GM23338 (cell line): ENCODE data around the gene GINM1. TPM values are rescaled to one million over a fixed set of nuclear protein-coding genes. Genes with fewer than 3 reads are reported as not detected.

Experiments
- ATAC-seq: fragments of 200-7000 bp; cut with Tn5 transposase; 3 replicates; pipeline ENCODE4 v1.9.1; 2020
- DNase-seq: peaks from one replicate; pipeline ENCODE4 v3.0.0-alpha.2; 2015; ENCODE audit warnings: low spot score
- H2AFZ ChIP-seq: fragments of 200-600 bp; sonication (generic); 2 replicates; pipeline ENCODE4 v1.8.0; 2016; ENCODE audit warnings: antibody characterized with exemption, mild to moderate bottlenecking, moderate library complexity
- H3F3A ChIP-seq: fragments of 200-600 bp; sonication (generic); replicated peaks from 2 replicates; pipeline ENCODE4 v1.8.0; 2017; ENCODE audit warnings: antibody characterized with exemption, mixed run types, low read depth
- H3K27ac ChIP-seq: fragments of 200-600 bp; sonication (generic); 2 replicates; pipeline ENCODE4 v1.6.1; 2016; ENCODE audit warnings: low read depth
- H3K27me3 ChIP-seq: fragments of 200-600 bp; sonication (generic); 2 replicates; pipeline ENCODE4 v1.8.0; 2016; ENCODE audit warnings: mild to moderate bottlenecking, mixed run types, moderate library complexity; ENCODE audit not compliant: insufficient read depth
- H3K36me3 ChIP-seq: fragments of 200-600 bp; sonication (generic); 2 replicates; pipeline ENCODE4 v1.8.0; 2016; ENCODE audit warnings: mild to moderate bottlenecking; ENCODE audit not compliant: insufficient read depth
- H3K4me1 ChIP-seq: fragments of 200-600 bp; sonication (generic); 2 replicates; pipeline ENCODE4 v1.8.0; 2016; ENCODE audit warnings: mild to moderate bottlenecking, moderate library complexity; ENCODE audit not compliant: insufficient read depth
- H3K4me2 ChIP-seq: fragments of 200-600 bp; sonication (generic); 2 replicates; pipeline ENCODE4 v1.7.1; 2017; ENCODE audit warnings: mixed run types
- H3K4me3 ChIP-seq: fragments of 200-600 bp; sonication (generic); 2 replicates; pipeline ENCODE4 v1.6.1; 2016; ENCODE audit warnings: mixed run types
- H3K79me2 ChIP-seq: fragments of 200-600 bp; sonication (generic); replicated peaks from 2 replicates; pipeline ENCODE4 v1.8.0; 2017; ENCODE audit warnings: mild to moderate bottlenecking; ENCODE audit not compliant: insufficient read depth
- H3K9me2 ChIP-seq: fragments of 200-600 bp; sonication (generic); 2 replicates; pipeline ENCODE4 v1.8.0; 2017; ENCODE audit not compliant: insufficient read depth
- H4K20me1 ChIP-seq: fragments of 200-600 bp; sonication (generic); replicated peaks from 2 replicates; pipeline ENCODE4 v1.8.0; 2017; ENCODE audit warnings: mild to moderate bottlenecking; ENCODE audit not compliant: insufficient read depth
- H3K27ac Mint-ChIP-seq: 2 replicates; pipeline ENCODE4 v1.8.0; 2020; ENCODE audit warnings: inconsistent platforms, mild to moderate bottlenecking, moderate library complexity, mixed read lengths
- H3K27me3 Mint-ChIP-seq: 3 replicates; pipeline ENCODE4 v1.8.0; 2022; ENCODE audit warnings: low read depth, mild to moderate bottlenecking, moderate library complexity, mixed read lengths, inconsistent platforms; ENCODE audit not compliant: insufficient read depth, poor library complexity
- H3K36me3 Mint-ChIP-seq: 3 replicates; pipeline ENCODE4 v1.8.0; 2021; ENCODE audit warnings: low read depth, mild to moderate bottlenecking, inconsistent platforms, moderate library complexity, mixed read lengths
- H3K4me1 Mint-ChIP-seq: 3 replicates; pipeline ENCODE4 v1.8.0; 2020; ENCODE audit warnings: mild to moderate bottlenecking, inconsistent platforms, mixed read lengths
- H3K4me3 Mint-ChIP-seq: 3 replicates; pipeline ENCODE4 v1.8.0; 2021; ENCODE audit warnings: moderate library complexity, mild to moderate bottlenecking, inconsistent platforms, mixed read lengths
- H3K9me3 Mint-ChIP-seq: 3 replicates; pipeline ENCODE4 v1.8.0; 2020; ENCODE audit warnings: moderate library complexity, mild to moderate bottlenecking, inconsistent platforms, mixed read lengths
- CREB1 ChIP-seq: fragments of 250-450 bp; sonication (Bioruptor Pico); IDR thresholded peaks from 2 replicates; pipeline ENCODE4 v1.5.0; 2020; ENCODE audit warnings: low read depth, mild to moderate bottlenecking, moderate library complexity
- EZH2 ChIP-seq: fragments of 200-600 bp; sonication (generic); IDR thresholded peaks from one replicate; pipeline ENCODE4 v1.8.0; 2017; ENCODE audit warnings: antibody characterized with exemption, mild to moderate bottlenecking, low read depth; ENCODE audit not compliant: unreplicated experiment
- EZH2phosphoT487 ChIP-seq: fragments of 200-600 bp; sonication (generic); IDR thresholded peaks from one replicate; pipeline ENCODE4 v1.8.1; 2018; ENCODE audit warnings: antibody characterized with exemption; ENCODE audit not compliant: unreplicated experiment
- JUNB ChIP-seq: IDR thresholded peaks from one replicate; pipeline ENCODE4 v1.6.1; 2016; ENCODE audit warnings: antibody characterized with exemption; ENCODE audit not compliant: unreplicated experiment
- POLR2AphosphoS5 ChIP-seq: IDR thresholded peaks from 2 replicates; pipeline ENCODE4 v1.6.1; 2016; ENCODE audit warnings: antibody characterized with exemption, low read depth
- ZNF114 ChIP-seq: fragments of 250-450 bp; sonication (Bioruptor Pico); IDR thresholded peaks from 2 replicates; pipeline ENCODE4 v1.5.0; 2020; ENCODE audit warnings: mild to moderate bottlenecking, moderate library complexity
- ZNF331 ChIP-seq: fragments of 250-450 bp; sonication (Bioruptor Pico); IDR thresholded peaks from 2 replicates; pipeline ENCODE4 v1.5.0; 2020; ENCODE audit warnings: low read depth, mild to moderate bottlenecking, moderate library complexity
- polyA plus RNA-seq: library from polyadenylated mRNA; unstranded; fragments of >200 nt; fragmentation: Nextera tagmentation; extraction: Ambion mirVana; gene quantifications from 2 replicates; pipeline ENCODE4 v1.2.1, GENCODE V29; 2016
- total RNA-seq: library from RNA; depleted of rRNA; stranded (reverse); fragments of >200 nt; shearing (Covaris generic); gene quantifications from 2 replicates; pipeline ENCODE4 v1.2.3, GENCODE V29; 2014
- TF ChIP-seq, protein P1 (sequence below): fragments of 250-450 bp; sonication (Bioruptor Pico); IDR thresholded peaks from 2 replicates; pipeline ENCODE4 v1.5.0; 2020; ENCODE audit warnings: mild to moderate bottlenecking, moderate library complexity
- TF ChIP-seq, protein P2 (sequence below): IDR thresholded peaks from one replicate; pipeline ENCODE4 v1.6.1; 2018; ENCODE audit warnings: antibody characterized with exemption; ENCODE audit not compliant: unreplicated experiment

Gene GINM1
- total and polyA plus RNA-seq, 2 experiments from 2014 or later = 19.2 to 24.1 TPM

DNA sequence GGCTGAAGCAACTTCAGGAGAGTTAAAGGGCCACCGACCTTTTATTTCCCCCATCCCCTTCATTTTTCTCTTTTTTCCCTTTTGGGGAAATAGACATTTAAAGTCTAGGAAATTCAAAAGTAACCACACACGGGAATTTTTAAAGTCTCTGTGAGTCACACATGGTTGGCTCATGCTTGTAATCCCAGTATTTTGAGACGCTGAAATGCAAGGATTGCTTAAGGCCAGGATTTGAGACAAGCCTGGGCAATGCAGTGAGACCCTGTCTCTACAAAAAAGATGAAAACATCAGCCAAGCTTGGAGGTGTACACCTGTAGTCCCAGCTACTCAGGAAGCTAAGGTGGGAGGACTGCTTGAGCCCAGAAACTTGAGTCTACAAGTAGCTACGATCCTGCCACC is 48.2 kb downstream of the GINM1 start:
- H3K4me2 ChIP-seq = no peak overlapping the region
- no peak for DNase-seq
- peaks cover 10% of the 10 kb centered on the region; the same call in 2 of the 3 replicates for H3K9me3 Mint-ChIP-seq

More for the DNA sequence above, 48.2 kb downstream of the GINM1 start:
- Mint-ChIP-seq H3K27ac (no peak overlapping the region), H3K4me1 (no peaks in the 10 kb centered on the region), H3K4me3 (no peak overlapping the region), H3K27me3 (peaks cover 5% of the 10 kb centered on the region), H3K36me3 (peaks cover 25% of the 10 kb centered on the region)
- Histone ChIP-seq H3F3A (no peaks in the 10 kb centered on the region), H3K4me1 (no peaks in the 10 kb centered on the region), H4K20me1 (peaks cover 4% of the 10 kb centered on the region), H3K4me3 (no peak overlapping the region), H3K27ac (no peak overlapping the region), H3K9me2 (no peaks in the 10 kb centered on the region), H2AFZ (no peak overlapping the region), H3K79me2 (no peaks in the 10 kb centered on the region), H3K27me3 (no peaks in the 10 kb centered on the region), H3K36me3 (no peaks in the 10 kb centered on the region)
- no peak for ATAC-seq
- TF ChIP-seq, protein P1, sequence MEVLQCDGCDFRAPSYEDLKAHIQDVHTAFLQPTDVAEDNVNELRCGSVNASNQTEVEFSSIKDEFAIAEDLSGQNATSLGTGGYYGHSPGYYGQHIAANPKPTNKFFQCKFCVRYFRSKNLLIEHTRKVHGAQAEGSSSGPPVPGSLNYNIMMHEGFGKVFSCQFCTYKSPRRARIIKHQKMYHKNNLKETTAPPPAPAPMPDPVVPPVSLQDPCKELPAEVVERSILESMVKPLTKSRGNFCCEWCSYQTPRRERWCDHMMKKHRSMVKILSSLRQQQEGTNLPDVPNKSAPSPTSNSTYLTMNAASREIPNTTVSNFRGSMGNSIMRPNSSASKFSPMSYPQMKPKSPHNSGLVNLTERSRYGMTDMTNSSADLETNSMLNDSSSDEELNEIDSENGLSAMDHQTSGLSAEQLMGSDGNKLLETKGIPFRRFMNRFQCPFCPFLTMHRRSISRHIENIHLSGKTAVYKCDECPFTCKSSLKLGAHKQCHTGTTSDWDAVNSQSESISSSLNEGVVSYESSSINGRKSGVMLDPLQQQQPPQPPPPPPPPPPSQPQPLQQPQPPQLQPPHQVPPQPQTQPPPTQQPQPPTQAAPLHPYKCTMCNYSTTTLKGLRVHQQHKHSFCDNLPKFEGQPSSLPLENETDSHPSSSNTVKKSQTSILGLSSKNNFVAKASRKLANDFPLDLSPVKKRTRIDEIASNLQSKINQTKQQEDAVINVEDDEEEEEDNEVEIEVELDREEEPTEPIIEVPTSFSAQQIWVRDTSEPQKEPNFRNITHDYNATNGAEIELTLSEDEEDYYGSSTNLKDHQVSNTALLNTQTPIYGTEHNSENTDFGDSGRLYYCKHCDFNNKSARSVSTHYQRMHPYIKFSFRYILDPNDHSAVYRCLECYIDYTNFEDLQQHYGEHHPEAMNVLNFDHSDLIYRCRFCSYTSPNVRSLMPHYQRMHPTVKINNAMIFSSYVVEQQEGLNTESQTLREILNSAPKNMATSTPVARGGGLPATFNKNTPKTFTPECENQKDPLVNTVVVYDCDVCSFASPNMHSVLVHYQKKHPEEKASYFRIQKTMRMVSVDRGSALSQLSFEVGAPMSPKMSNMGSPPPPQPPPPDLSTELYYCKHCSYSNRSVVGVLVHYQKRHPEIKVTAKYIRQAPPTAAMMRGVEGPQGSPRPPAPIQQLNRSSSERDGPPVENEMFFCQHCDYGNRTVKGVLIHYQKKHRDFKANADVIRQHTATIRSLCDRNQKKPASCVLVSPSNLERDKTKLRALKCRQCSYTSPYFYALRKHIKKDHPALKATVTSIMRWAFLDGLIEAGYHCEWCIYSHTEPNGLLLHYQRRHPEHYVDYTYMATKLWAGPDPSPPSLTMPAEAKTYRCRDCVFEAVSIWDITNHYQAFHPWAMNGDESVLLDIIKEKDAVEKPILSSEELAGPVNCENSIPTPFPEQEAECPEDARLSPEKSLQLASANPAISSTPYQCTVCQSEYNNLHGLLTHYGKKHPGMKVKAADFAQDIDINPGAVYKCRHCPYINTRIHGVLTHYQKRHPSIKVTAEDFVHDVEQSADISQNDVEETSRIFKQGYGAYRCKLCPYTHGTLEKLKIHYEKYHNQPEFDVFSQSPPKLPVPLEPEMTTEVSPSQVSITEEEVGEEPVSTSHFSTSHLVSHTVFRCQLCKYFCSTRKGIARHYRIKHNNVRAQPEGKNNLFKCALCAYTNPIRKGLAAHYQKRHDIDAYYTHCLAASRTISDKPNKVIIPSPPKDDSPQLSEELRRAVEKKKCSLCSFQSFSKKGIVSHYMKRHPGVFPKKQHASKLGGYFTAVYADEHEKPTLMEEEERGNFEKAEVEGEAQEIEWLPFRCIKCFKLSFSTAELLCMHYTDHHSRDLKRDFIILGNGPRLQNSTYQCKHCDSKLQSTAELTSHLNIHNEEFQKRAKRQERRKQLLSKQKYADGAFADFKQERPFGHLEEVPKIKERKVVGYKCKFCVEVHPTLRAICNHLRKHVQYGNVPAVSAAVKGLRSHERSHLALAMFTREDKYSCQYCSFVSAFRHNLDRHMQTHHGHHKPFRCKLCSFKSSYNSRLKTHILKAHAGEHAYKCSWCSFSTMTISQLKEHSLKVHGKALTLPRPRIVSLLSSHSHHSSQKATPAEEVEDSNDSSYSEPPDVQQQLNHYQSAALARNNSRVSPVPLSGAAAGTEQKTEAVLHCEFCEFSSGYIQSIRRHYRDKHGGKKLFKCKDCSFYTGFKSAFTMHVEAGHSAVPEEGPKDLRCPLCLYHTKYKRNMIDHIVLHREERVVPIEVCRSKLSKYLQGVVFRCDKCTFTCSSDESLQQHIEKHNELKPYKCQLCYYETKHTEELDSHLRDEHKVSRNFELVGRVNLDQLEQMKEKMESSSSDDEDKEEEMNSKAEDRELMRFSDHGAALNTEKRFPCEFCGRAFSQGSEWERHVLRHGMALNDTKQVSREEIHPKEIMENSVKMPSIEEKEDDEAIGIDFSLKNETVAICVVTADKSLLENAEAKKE = no peak
- TF ChIP-seq ZNF331 (CRISPR knock-in tag) = no peak
- no peak for TF ChIP-seq CREB1 (CRISPR knock-in tag)
- no peak for TF ChIP-seq EZH2phosphoT487
- TF ChIP-seq POLR2AphosphoS5 = no peak
- TF ChIP-seq JUNB = no peak
- TF ChIP-seq, protein P2, sequence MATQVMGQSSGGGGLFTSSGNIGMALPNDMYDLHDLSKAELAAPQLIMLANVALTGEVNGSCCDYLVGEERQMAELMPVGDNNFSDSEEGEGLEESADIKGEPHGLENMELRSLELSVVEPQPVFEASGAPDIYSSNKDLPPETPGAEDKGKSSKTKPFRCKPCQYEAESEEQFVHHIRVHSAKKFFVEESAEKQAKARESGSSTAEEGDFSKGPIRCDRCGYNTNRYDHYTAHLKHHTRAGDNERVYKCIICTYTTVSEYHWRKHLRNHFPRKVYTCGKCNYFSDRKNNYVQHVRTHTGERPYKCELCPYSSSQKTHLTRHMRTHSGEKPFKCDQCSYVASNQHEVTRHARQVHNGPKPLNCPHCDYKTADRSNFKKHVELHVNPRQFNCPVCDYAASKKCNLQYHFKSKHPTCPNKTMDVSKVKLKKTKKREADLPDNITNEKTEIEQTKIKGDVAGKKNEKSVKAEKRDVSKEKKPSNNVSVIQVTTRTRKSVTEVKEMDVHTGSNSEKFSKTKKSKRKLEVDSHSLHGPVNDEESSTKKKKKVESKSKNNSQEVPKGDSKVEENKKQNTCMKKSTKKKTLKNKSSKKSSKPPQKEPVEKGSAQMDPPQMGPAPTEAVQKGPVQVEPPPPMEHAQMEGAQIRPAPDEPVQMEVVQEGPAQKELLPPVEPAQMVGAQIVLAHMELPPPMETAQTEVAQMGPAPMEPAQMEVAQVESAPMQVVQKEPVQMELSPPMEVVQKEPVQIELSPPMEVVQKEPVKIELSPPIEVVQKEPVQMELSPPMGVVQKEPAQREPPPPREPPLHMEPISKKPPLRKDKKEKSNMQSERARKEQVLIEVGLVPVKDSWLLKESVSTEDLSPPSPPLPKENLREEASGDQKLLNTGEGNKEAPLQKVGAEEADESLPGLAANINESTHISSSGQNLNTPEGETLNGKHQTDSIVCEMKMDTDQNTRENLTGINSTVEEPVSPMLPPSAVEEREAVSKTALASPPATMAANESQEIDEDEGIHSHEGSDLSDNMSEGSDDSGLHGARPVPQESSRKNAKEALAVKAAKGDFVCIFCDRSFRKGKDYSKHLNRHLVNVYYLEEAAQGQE = no peak
- TF ChIP-seq ZNF114 (CRISPR knock-in tag) = no peak
- TF ChIP-seq EZH2 = no peak
